K562 (cell line): ENCODE data around the gene TRIP6. TPM values are rescaled to one million over a fixed set of nuclear protein-coding genes. Genes with fewer than 3 reads are reported as not detected.
A peak's percentile ranks its signal among the peaks of the same experiment; 100 is the strongest.

ENCODE experiments used
- ATF1 ChIP-seq, 2 experiments: fragments of 450-650 bp in 1 of 2; IDR thresholded peaks; 2 replicates each; pipeline ENCODE4 v1.6.1; 2016; ENCODE audit warnings: missing compliant biosample characterization in 1 of 2, missing genetic modification characterization in 1 of 2
- ATF7 ChIP-seq: fragments of 450-650 bp; IDR thresholded peaks from 2 replicates; pipeline ENCODE4 v1.7.1; 2014; ENCODE audit warnings: mild to moderate bottlenecking, moderate library complexity
- CEBPG ChIP-seq, 3 experiments: fragments of 200-800 bp in 1 of 3; sonication (Bioruptor generic) in 1 of 3; sonication (generic) in 1 of 3; formaldehyde crosslinking in 1 of 3; IDR thresholded peaks in 2 of 3; conservative IDR thresholded peaks in 1 of 3; 2 replicates each; pipeline versions ENCODE4 v1.6.1 to v1.8.0; 2016 to 2022; ENCODE audit warnings: missing compliant biosample characterization in 2 of 3, missing genetic modification characterization in 2 of 3, mild to moderate bottlenecking in 1 of 3, missing genetic modification reagents in 1 of 3
- HOXB6 ChIP-seq: fragments of 250-450 bp; sonication (Bioruptor Pico); IDR thresholded peaks from 2 replicates; pipeline ENCODE4 v1.5.1; 2022; ENCODE audit warnings: mild to moderate bottlenecking, borderline replicate concordance
- IRF2 ChIP-seq: sonication (generic); formaldehyde crosslinking; IDR thresholded peaks from 2 replicates; pipeline ENCODE4 v1.8.1; 2022; ENCODE audit warnings: mild to moderate bottlenecking, missing genetic modification reagents
- L3MBTL2 ChIP-seq: fragments of 450-650 bp; IDR thresholded peaks from 2 replicates; pipeline ENCODE4 v1.6.1; 2016; ENCODE audit warnings: mild to moderate bottlenecking, moderate library complexity
- LCOR ChIP-seq: sonication (generic); formaldehyde crosslinking; IDR thresholded peaks from 2 replicates; pipeline ENCODE4 v1.8.0; 2022; ENCODE audit warnings: mild to moderate bottlenecking, missing genetic modification reagents
- MCM3 ChIP-seq: fragments of 450-650 bp; IDR thresholded peaks from 2 replicates; pipeline ENCODE4 v1.6.1; 2016
- OTX1 ChIP-seq: fragments of 450-650 bp; formaldehyde crosslinking; IDR thresholded peaks from 2 replicates; pipeline ENCODE4 v1.4.0; 2022; ENCODE audit warnings: mild to moderate bottlenecking
- RBM17 ChIP-seq: fragments of 200-400 bp; formaldehyde crosslinking; IDR thresholded peaks from 2 replicates; pipeline ENCODE4 v1.6.1; 2017; ENCODE audit warnings: low read depth, mild to moderate bottlenecking, low read length, borderline replicate concordance
- SMAD4 ChIP-seq: fragments of 250-450 bp; sonication (Bioruptor Pico); conservative IDR thresholded peaks from 2 replicates; pipeline ENCODE4 v1.8.0; 2021; ENCODE audit warnings: inconsistent platforms, mild to moderate bottlenecking, moderate library complexity
- SMARCE1 ChIP-seq: fragments of 450-650 bp; IDR thresholded peaks from 2 replicates; pipeline ENCODE4 v1.7.1; 2016; ENCODE audit warnings: mild to moderate bottlenecking
- SNRNP70 ChIP-seq: fragments of 200-400 bp; formaldehyde crosslinking; optimal IDR thresholded peaks from 2 replicates; pipeline ENCODE3; 2017; ENCODE audit warnings: low read depth, low read length
- SRSF3 ChIP-seq: fragments of 200-400 bp; formaldehyde crosslinking; IDR thresholded peaks from 2 replicates; pipeline ENCODE4 v1.6.1; 2016; ENCODE audit warnings: mild to moderate bottlenecking, low read length, moderate library complexity; ENCODE audit not compliant: insufficient read depth
- TBL1XR1 ChIP-seq, 2 experiments: IDR thresholded peaks; 2 replicates each; pipeline ENCODE4 v1.6.1; 2012; ENCODE audit warnings: improper control_type of control experiment in 2 of 2, low read length in 2 of 2, mild to moderate bottlenecking in 1 of 2
- TCF15 ChIP-seq: fragments of 250-450 bp; sonication (Bioruptor Pico); IDR thresholded peaks from 2 replicates; pipeline ENCODE4 v1.8.0; 2022; ENCODE audit warnings: moderate library complexity, mild to moderate bottlenecking, inconsistent platforms
- U2AF1 ChIP-seq: fragments of 200-400 bp; formaldehyde crosslinking; optimal IDR thresholded peaks from 2 replicates; pipeline ENCODE3; 2017; ENCODE audit warnings: mild to moderate bottlenecking, low read depth, low read length, moderate library complexity
- ZBTB8A ChIP-seq: fragments of 450-650 bp; IDR thresholded peaks from 2 replicates; pipeline ENCODE4 v1.6.1; 2018; ENCODE audit warnings: mild to moderate bottlenecking, moderate library complexity; ENCODE audit not compliant: partially characterized antibody
- ZNF23 ChIP-seq: fragments of 250-450 bp; sonication (Bioruptor Pico); IDR thresholded peaks from 2 replicates; pipeline ENCODE4 v1.4.0; 2020; ENCODE audit warnings: mild to moderate bottlenecking
- polyA plus RNA-seq, 8 experiments: library from polyadenylated mRNA; depleted of rRNA in 4 of 8; stranded (reverse) in 5 of 8; unstranded in 3 of 8; fragments of >200 nt; fragmentation: Nextera tagmentation in 2 of 8; fragmentation: Illumina TruSeq in 1 of 8; extraction: Ambion mirVana in 2 of 8; extraction: Trizol in 1 of 8; gene quantifications; 2 replicates each; pipeline versions ENCODE4 v1.2.1 to v1.2.3, GENCODE V29; 2011 to 2014; ENCODE audit warnings: inconsistent platforms in 1 of 8, missing spikeins in 1 of 8
- total RNA-seq, 7 experiments: library from RNA; depleted of rRNA in 6 of 7; stranded (reverse); fragments of >200 nt in 6 of 7; fragmentation: Illumina TruSeq in 2 of 7; extraction: Trizol in 2 of 7; gene quantifications; 2 replicates each; pipeline versions ENCODE4 v1.2.1 to v1.2.3, GENCODE V29; 2011 to 2021; ENCODE audit warnings: low replicate concordance in 1 of 7
- TF ChIP-seq, protein P1 (sequence below): IDR thresholded peaks from 3 replicates; pipeline ENCODE4 v1.6.1; 2011; ENCODE audit warnings: borderline replicate concordance, mild to moderate bottlenecking, moderate library complexity; ENCODE audit not compliant: insufficient read length; ENCODE audit errors: extremely low read depth
- TF ChIP-seq, protein P2 (sequence below): fragments of 250-450 bp; sonication (Bioruptor Pico); IDR thresholded peaks from 2 replicates; pipeline ENCODE4 v1.4.0; 2020; ENCODE audit warnings: mild to moderate bottlenecking
- TF ChIP-seq, protein P3 (sequence below): fragments of 150-350 bp; conservative IDR thresholded peaks from 2 replicates; pipeline ENCODE4 v1.6.1; 2014; ENCODE audit warnings: low read length

TRIP6 gene
- total and polyA plus RNA-seq, 9 of the 15 experiments (the other 6 are each of a cell fraction or from before 2014, with no cell fraction given), result 5.9 to 141 (median 54.0) TPM

DNA sequence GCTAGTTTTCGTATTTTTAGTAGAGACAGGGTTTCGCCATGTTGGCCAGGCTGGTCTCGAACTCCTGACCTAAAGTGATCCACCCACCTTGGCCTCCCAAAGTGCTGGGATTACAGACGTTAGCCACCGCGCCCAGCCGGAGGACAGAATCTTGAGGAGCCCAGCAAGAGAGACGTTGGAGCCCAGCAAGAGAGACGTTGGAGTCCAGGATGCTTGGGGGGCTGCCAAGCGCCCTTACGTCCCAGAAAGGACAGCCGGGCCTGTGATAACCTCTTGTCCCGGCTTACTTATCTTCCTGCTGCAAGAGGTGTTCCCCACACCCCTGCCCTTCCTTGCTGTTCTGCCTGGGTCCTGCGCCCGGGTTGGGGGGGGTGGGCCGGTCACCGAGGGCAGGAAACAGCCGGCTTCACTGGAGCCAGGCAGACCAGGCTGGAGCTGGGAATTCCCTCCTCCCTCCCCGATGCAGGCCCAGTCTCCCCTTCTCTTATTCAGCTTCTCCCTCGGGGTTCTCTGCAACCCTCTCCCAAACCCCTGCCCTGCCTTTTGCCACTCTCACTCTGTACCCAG is 38.0 kb upstream of the TRIP6 start (continued):
- TF ChIP-seq, protein P1, sequence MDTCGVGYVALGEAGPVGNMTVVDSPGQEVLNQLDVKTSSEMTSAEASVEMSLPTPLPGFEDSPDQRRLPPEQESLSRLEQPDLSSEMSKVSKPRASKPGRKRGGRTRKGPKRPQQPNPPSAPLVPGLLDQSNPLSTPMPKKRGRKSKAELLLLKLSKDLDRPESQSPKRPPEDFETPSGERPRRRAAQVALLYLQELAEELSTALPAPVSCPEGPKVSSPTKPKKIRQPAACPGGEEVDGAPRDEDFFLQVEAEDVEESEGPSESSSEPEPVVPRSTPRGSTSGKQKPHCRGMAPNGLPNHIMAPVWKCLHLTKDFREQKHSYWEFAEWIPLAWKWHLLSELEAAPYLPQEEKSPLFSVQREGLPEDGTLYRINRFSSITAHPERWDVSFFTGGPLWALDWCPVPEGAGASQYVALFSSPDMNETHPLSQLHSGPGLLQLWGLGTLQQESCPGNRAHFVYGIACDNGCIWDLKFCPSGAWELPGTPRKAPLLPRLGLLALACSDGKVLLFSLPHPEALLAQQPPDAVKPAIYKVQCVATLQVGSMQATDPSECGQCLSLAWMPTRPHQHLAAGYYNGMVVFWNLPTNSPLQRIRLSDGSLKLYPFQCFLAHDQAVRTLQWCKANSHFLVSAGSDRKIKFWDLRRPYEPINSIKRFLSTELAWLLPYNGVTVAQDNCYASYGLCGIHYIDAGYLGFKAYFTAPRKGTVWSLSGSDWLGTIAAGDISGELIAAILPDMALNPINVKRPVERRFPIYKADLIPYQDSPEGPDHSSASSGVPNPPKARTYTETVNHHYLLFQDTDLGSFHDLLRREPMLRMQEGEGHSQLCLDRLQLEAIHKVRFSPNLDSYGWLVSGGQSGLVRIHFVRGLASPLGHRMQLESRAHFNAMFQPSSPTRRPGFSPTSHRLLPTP, result peak; percentile 39
- TF ChIP-seq SMARCE1 (peak; percentile 76), CEBPG (CRISPR knock-in tag; IDR thresholded peaks at IDR 0.05) (no peak), CEBPG (tag; conservative IDR thresholded peaks at IDR 0.05 in 1 of 2, IDR thresholded peaks at IDR 0.05 in 1 of 2) (no peak), OTX1 (CRISPR knock-in tag) (no peak), HOXB6 (no peak), L3MBTL2 (no peak), ATF1 (CRISPR knock-in tag; IDR thresholded peaks at IDR 0.05) (no peak), ATF1 (tag; IDR thresholded peaks at IDR 0.05) (peak; percentile 59), U2AF1 (no peak), IRF2 (CRISPR knock-in tag) (no peak), ZBTB8A (no peak), SNRNP70 (no peak), TBL1XR1 (IDR thresholded peaks at IDR 0.05; ENCODE audit: low read length in 2 of 2) (peak; percentile 76 to 81), TCF15 (CRISPR knock-in tag) (no peak), SRSF3 (no peak), RBM17 (no peak), LCOR (CRISPR knock-in tag) (peak; percentile 50; the same call in 1 of the 2 replicates), MCM3 (no peak), ATF7 (peak; percentile 63), SMAD4 (CRISPR knock-in tag) (peak; percentile 80), ZNF23 (CRISPR knock-in tag) (no peak)
- TF ChIP-seq, protein P2, sequence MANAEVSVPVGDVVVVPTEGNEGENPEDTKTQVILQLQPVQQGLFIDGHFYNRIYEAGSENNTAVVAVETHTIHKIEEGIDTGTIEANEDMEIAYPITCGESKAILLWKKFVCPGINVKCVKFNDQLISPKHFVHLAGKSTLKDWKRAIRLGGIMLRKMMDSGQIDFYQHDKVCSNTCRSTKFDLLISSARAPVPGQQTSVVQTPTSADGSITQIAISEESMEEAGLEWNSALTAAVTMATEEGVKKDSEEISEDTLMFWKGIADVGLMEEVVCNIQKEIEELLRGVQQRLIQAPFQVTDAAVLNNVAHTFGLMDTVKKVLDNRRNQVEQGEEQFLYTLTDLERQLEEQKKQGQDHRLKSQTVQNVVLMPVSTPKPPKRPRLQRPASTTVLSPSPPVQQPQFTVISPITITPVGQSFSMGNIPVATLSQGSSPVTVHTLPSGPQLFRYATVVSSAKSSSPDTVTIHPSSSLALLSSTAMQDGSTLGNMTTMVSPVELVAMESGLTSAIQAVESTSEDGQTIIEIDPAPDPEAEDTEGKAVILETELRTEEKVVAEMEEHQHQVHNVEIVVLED (CRISPR knock-in tag), result no peak
- TF ChIP-seq, protein P3, sequence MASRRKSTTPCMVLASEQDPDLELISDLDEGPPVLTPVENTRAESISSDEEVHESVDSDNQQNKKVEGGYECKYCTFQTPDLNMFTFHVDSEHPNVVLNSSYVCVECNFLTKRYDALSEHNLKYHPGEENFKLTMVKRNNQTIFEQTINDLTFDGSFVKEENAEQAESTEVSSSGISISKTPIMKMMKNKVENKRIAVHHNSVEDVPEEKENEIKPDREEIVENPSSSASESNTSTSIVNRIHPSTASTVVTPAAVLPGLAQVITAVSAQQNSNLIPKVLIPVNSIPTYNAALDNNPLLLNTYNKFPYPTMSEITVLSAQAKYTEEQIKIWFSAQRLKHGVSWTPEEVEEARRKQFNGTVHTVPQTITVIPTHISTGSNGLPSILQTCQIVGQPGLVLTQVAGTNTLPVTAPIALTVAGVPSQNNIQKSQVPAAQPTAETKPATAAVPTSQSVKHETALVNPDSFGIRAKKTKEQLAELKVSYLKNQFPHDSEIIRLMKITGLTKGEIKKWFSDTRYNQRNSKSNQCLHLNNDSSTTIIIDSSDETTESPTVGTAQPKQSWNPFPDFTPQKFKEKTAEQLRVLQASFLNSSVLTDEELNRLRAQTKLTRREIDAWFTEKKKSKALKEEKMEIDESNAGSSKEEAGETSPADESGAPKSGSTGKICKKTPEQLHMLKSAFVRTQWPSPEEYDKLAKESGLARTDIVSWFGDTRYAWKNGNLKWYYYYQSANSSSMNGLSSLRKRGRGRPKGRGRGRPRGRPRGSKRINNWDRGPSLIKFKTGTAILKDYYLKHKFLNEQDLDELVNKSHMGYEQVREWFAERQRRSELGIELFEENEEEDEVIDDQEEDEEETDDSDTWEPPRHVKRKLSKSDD, result no peak
